UCSD-AML1 (cell line): Measurements from ENCODE around the gene SYCN.
"Not testable (repeated sequence)": the region's sequence is repeated elsewhere in the genome, so short reads cannot be mapped to it uniquely, and the experiment has no call there.

ENCODE experiments used
- DNase-seq: peaks from one replicate; lab custom pipeline; 2025; ENCODE audit not compliant: unreplicated experiment; lab: John Stamatoyannopoulos, UW

The SYCN gene

DNA sequence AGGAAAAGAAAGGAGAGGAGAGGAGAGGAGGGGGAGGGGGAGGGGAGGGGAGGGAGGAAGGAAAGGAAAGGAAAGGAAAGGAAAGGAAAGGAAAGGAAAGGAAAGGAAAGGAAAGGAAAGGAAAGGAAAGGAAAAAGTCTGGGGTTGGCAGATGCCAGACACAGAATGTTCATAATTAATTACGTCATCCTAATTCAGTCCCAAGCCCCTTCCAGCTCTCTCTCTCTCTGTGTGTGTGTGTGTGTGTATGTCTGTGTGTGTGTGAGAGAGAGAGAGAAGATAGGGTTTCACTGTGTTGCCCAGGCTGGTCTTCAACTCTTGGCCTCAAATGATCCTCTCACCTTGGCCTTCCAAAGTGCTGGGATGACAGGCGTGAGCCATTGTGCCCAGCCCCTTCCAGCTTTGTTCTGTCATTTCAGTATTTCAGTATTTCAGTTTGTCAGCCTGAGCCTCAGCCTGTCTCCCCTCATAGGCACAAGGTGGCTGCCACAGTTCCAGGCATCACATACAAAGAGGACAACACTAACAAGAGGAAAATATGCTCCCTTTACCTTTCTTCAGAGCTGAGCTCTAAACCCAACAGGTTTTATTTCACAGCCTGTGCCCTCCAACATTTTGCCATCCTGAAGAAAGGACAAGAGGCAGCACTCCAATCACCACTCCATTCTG lies 26.2 kb upstream of the SYCN start:
- no peak for DNase-seq

- no peak for DNase-seq
These were observed 20.8 kb upstream of the SYCN start for GRCh38 chr19:39224910-39225309.

- DNase-seq = no peak
These were observed 19.7 kb upstream of the SYCN start for GRCh38 chr19:39223703-39224279.

- not testable (repeated sequence) for DNase-seq
These were observed 15.0 kb upstream of the SYCN start for GRCh38 chr19:39219108-39219507.

DNA sequence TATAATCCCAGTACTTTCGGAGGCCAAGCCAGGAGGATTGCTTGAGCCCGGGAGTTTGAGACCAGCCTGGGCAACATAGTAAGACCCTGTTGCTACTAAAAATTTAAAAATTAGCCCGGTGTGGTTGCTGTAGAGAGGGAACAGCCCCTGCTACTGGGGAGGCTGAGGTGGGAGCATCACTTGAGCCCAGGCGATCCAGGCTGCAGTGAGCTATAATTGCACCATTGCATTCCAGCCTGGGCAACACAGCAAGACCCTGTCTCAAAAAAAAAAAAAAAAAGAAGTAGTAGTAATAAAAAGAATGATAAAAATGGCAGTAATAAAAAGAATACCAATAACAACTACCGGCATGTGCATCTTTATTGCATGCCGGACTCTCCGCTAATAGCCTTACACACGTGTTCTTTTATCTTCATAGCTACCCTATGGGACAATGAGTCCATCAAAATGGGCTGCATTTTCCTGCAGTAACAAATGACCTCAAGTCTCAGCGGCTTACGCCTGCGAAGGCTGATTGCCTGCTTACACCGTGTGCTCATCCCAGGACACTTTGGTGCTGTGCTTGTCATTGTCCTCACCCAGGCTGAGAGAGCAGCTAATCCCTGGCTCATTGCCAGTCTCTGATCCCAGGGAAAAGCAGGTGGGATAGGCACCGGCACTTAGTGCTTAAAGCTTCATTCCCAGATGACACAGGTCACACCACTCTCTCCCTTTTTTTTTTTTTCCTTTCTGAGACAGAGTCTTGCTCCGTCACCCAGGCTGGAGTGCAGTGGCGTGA lies 14.4 kb upstream of the SYCN start:
- DNase-seq = no peak

GRCh38 chr19:39217094-39217493 lies 13.0 kb upstream of the SYCN start:
- DNase-seq = no peak

- not testable (repeated sequence) for DNase-seq
These were observed 11.3 kb upstream of the SYCN start for GRCh38 chr19:39215323-39215722.

- DNase-seq = peak; percentile 54
These were observed 8.3 kb upstream of the SYCN start for GRCh38 chr19:39212375-39212742.

DNA sequence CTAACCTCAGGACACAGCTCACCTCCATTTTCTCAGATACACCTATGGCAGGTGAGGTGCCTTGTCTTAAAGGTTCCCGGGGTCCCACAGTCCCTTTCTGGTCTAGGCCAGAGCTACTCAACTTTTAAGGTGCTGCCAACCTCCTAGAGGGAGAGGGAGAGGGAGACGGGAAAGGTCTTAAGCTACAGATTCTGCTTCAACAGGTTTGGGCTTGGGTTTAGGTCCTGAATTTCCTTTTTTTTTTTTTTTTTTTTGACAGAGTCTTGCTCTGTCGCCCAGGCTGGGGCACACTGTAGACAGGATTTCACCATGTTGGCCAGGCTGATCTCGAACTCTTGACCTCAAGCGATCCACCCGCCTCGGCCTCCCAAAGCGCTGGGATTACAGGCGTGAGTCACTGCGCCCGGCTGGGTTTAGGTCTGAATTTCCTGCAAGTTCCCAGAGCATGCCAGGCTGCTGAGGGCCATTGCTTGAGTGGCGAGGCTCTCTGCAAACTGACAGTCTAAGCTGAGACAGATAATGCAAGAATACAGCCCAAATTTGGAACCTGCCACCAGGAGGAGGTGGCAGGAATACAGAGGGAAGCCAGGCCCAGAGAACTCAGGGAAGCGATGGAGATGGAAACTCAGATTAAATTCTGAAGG lies 7.8 kb upstream of the SYCN start:
- no peak for DNase-seq

GRCh38 chr19:39209196-39209595 lies 5.1 kb upstream of the SYCN start:
- no peak for DNase-seq

- DNase-seq = no peak
These were observed 4.2 kb upstream of the SYCN start for GRCh38 chr19:39208175-39208795.

DNA sequence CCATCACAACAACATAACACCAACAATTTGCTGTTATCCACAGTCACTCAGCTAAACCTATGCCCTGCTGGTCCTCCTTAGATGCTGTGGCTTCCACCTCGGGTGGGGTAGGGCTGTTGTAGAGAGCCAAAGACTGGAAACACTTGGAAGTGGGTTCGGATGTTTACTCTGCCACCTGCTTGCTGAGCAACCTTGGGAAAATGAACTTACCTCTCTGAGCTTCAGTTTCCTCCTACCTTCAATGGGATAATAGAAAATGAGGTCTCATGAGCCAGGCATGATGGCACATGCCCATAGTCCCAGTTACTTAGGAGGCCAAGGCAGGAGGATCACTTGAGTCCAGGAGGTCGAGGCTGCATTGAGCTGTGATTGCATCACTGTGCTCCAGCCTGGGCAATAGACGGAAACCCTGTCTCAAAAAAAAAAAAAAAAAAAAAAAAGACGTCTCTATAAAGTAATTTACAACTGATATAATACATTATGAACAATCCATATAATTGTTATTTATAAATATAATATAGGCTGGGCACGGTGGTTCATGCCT lies 3.3 kb upstream of the SYCN start:
- DNase-seq = no peak

DNA sequence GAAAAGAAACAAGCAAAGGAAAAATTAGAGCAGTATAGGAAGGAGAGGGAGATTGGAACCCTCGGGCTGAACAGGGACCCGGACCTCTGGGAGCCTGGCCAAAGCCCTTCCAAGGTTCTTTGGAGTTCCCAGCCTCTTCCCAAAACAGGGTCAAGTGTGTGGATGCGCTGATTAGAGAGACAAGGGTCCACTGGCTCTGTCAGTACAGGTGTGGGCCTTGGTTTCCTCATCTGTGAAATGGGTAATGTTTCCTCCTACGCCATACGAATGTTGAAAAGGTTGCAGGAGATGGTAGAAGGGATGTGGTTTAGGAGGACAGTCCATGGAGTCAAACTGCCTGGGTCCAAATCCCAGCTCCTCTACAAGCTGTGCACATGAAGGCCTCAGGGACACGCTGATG lies 2.1 kb upstream of the SYCN start:
- DNase-seq = no peak

GRCh38 chr19:39205449-39205764 lies 1.3 kb upstream of the SYCN start:
- no peak for DNase-seq

- no peak for DNase-seq
These were observed 1.1 kb downstream of the SYCN start for GRCh38 chr19:39202998-39203355.

DNA sequence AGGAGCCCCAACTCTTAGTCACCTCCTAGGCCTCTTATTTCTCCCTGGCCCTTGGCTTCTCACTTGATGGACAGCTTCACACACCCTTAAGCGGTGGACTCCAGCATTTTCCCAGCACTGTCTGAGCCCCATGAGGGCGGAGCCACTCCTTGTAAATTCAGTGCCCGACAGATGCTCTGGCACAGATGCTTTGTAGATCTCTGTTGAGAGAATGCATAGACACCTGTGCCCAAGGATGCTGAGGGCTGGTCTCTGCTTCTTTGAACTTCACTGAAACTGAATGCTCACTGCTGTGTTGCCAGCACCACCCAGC lies 3.3 kb downstream of the SYCN start:
- no peak for DNase-seq

DNA sequence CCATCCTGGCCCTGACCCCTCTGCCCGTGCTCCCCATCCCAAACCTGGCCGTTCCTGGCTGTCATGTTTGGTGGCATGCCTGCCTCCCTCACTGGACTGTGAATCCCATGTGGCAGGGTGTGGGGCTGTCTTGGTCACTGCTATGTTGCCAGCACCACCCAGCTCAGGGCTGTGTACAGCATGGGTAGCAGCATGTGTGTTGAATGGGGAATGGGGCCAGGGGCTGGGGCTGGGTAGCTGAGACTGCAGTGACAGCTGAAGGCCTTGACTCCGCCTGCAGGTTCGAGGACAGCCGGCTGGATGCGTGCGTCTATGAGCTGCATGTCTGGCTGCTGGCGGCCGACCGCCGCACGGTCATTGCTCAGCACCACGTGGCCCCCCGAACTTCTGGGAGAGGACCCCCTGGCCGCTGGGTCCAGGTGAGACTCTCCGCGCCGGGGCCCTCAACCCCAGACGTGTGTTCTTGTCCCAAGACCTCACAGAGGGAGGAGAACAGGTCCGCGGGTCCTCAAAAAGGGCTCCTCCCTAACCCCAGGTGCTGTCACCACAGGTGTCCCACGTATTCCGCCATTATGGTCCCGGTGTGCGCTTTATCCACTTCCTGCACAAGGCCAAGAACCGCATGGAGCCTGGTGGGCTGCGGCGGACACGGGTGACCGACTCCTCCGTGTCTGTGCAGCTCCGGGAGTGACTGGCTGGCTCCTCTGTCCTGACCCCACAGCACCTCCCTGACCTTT lies 3.8 kb downstream of the SYCN start:
- no peak for DNase-seq

DNA sequence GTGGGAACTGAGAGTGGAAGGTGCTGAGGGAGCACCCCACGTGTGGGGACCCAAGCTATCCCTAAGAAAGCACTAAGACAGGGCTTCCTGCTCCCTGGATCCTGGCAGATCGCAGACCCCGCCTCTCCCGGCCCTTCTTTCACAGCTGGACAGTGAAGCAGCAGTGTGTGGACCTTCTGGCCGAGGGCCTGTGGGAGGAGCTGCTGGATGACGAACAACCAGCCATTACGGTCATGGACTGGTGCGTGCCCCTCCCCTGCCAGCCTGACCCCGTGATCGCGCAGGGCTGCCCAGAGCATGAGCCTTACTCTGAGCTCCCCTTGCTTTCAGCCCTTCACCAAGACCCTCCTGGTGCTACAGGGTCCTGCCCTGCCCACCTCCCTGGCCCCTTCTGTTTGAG lies 5.0 kb downstream of the SYCN start:
- no peak for DNase-seq

DNA sequence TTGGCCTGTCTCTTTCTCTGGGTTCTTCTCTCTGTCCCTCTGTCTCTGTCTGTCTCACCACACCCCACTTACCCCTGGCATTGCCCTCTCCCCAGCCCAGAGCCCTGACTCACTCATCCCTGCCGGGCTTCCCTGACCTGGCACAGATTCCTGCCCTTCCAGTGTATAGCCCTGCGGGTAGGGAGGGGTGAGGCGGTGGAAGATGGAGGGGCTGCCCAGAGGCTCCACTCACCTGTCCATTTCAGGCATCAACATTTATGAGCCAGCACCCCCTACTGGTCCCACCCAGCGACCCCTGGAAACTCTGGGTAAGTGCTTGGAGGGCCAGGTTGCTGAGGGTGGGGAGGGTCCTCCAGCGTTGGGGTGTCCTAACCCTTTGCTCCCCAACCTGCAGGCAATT lies 6.3 kb downstream of the SYCN start:
- DNase-seq = no peak

- DNase-seq = no peak
These were observed 7.1 kb downstream of the SYCN start, which contains the start of gene NCCRP1 for GRCh38 chr19:39196860-39197562. TSS of gene NCCRP1 (plus strand) at chr19:39196964. CDS start at chr19:39196983, 19 bp downstream.
